ENCODE results near the gene TMEM98. TPM values are rescaled to one million over a fixed set of nuclear protein-coding genes. Genes with fewer than 3 reads are reported as not detected.

The TMEM98 gene
- polyA plus RNA-seq (2013): 23.4 and 24.2 TPM in 2 replicates

DNA sequence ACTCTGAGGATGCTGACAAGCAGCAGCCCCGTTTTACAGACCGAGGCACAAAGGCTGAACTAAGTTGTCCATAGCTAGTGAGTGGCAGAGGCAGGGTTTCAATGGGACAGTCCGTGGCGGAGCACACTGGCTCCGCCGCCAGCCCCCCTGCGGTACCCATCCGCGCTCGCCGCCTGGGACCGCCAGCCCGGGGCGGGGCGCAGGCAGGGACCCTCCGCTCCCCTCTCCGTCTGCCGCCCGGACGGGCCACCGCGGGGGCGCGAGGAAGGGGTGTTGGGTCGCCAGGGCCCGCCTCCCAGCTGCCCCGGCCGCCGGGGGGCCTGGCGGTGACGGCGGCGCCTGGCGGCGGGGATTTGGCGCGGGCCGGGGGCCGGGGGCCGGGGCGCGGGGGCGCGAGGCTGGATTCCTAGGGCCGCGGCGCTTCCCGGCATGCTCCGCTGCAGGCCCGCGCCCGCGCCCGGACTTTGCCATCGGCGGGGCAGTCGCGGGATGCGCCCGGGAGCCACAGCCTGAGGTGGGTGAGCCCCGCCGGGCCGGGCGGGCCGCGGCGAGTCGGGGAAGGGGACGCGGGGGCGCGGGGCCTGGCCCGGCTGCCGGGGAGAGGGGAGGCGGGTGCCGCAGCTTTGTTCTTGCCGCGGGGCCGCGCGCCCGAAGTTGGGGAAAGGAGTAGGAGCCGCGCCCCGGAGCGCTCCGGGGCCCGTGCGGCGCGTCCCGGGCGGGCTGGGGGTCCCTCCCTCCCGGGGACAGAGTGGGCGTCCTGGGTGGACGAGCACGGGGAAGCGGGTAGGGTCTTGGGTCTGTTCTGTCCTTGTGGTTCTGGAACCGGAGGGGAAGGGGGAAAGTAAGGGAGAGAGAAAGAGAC is at the start of gene TMEM98:
Gene TMEM98, plus strand, starts transcription at position 430 of the 862 bp plus-strand sequence. CDS start 3,376 bp downstream, outside the sequence.
- Histone ChIP-seq H3K18ac (ENCODE audit: low read length) (peak within 1 kb of the TSS; percentile 81), H3K79me2 (ENCODE audit: control insufficient read depth, insufficient read depth, low read length, poor library complexity) (peaks cover 3% of the 10 kb centered on the region), H2AFZ (ENCODE audit: insufficient read depth, low read length, poor library complexity) (peak within 1 kb of the TSS; percentile 62), H3K9me3 (ENCODE audit: insufficient read depth, low read depth, low read length) (no peaks in the 10 kb centered on the region), H4K91ac (ENCODE audit: low read depth, low read length) (peak within 1 kb of the TSS; percentile 80), H3K14ac (ENCODE audit: low read length) (peak within 1 kb of the TSS; percentile 88), H4K8ac (ENCODE audit: low read depth, low read length) (peak within 1 kb of the TSS; percentile 95), H3K4me2 (ENCODE audit: low read length) (peak within 1 kb of the TSS; percentile 72), H3K79me1 (ENCODE audit: low read length) (peaks cover 6% of the 10 kb centered on the region), H2AK5ac (ENCODE audit: low read length) (peak within 1 kb of the TSS; percentile 38), H3K27ac (ENCODE audit: low read depth, low read length) (no peak within 1 kb of the TSS), H2BK5ac (ENCODE audit: low read depth, low read length, poor library complexity) (peak within 1 kb of the TSS; percentile 38), H3K9ac (ENCODE audit: low read length) (peak within 1 kb of the TSS; percentile 11), H3K4ac (ENCODE audit: low read depth, low read length) (peak within 1 kb of the TSS; percentile 69), H2BK120ac (ENCODE audit: insufficient read depth, low read length, poor library complexity) (peak within 1 kb of the TSS; percentile 77), H3K23ac (ENCODE audit: low read length) (peak within 1 kb of the TSS; percentile 11), H3K4me1 (ENCODE audit: control insufficient read depth in 1 of 2, insufficient read depth in 2 of 2, low read length in 2 of 2) (peaks cover 3 to 13% of the 10 kb centered on the region in 2 experiments), H3K27me3 (ENCODE audit: insufficient read depth, low read length) (no peaks in the 10 kb centered on the region), H3K4me3 (ENCODE audit: low read depth, low read length) (peak within 1 kb of the TSS; percentile 78), H3K36me3 (ENCODE audit: control insufficient read depth in 1 of 2, insufficient read depth in 2 of 2, low read length in 2 of 2) (peaks cover 2 to 6% of the 10 kb centered on the region in 2 experiments), H4K12ac (ENCODE audit: low read depth, low read length) (peak within 1 kb of the TSS; percentile 98), H2BK12ac (ENCODE audit: low read length) (peak within 1 kb of the TSS; percentile 21)
- DNase-seq: no peak
- no CpG with 5 or more reads among the region's 99 CpGs for WGBS (ENCODE audit: extremely low coverage, insufficient coverage, insufficient read length)

DNA sequence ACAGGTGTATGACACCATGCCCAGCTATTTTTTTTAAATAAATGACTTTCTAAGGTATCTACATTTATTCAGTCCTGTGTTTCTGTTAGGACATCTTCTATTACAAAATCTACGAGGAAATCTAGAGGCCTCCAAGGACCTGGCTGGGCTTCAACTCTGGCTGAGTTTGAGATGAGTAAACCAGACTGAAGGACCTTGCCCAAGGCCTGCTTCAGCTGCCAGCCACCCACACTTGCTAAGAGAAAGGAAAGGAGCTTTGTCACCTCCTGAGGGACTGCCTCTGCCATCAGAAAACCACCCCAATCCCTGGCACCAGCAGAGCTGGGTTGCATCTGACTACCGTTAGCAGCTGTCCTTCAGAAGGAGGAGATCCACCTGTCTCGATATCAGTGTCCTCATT is 49.7 kb upstream of the TMEM98 start:
- Histone ChIP-seq H3K4me2 (ENCODE audit: low read length) (no peak overlapping the region), H3K36me3 (ENCODE audit: control insufficient read depth in 1 of 2, insufficient read depth in 2 of 2, low read length in 2 of 2) (peaks cover 0 to 1% of the 10 kb centered on the region in 2 experiments), H3K4me3 (ENCODE audit: low read depth, low read length) (no peak overlapping the region), H3K18ac (ENCODE audit: low read length) (no peak overlapping the region), H2AK5ac (ENCODE audit: low read length) (no peak overlapping the region), H2BK12ac (ENCODE audit: low read length) (no peak overlapping the region), H3K4ac (ENCODE audit: low read depth, low read length) (no peak overlapping the region), H4K8ac (ENCODE audit: low read depth, low read length) (no peak overlapping the region), H3K27me3 (ENCODE audit: insufficient read depth, low read length) (no peaks in the 10 kb centered on the region), H2BK120ac (ENCODE audit: insufficient read depth, low read length, poor library complexity) (no peak overlapping the region), H3K9me3 (ENCODE audit: insufficient read depth, low read depth, low read length) (no peaks in the 10 kb centered on the region), H3K14ac (ENCODE audit: low read length) (no peak overlapping the region), H3K79me1 (ENCODE audit: low read length) (peaks cover 6% of the 10 kb centered on the region), H3K23ac (ENCODE audit: low read length) (no peak overlapping the region), H4K91ac (ENCODE audit: low read depth, low read length) (no peak overlapping the region), H2BK5ac (ENCODE audit: low read depth, low read length, poor library complexity) (no peak overlapping the region), H3K9ac (ENCODE audit: low read length) (no peak overlapping the region), H3K4me1 (ENCODE audit: control insufficient read depth in 1 of 2, insufficient read depth in 2 of 2, low read length in 2 of 2) (peaks cover 0 to 8% of the 10 kb centered on the region in 2 experiments), H2AFZ (ENCODE audit: insufficient read depth, low read length, poor library complexity) (no peak overlapping the region), H4K12ac (ENCODE audit: low read depth, low read length) (no peak overlapping the region), H3K79me2 (ENCODE audit: control insufficient read depth, insufficient read depth, low read length, poor library complexity) (peaks cover 4% of the 10 kb centered on the region), H3K27ac (ENCODE audit: low read depth, low read length) (no peak overlapping the region)
- WGBS (ENCODE audit: extremely low coverage, insufficient coverage, insufficient read length): no CpG with 5 or more reads among the region's 3 CpGs
- no peak for DNase-seq

- Histone ChIP-seq H2BK5ac (ENCODE audit: low read depth, low read length, poor library complexity) (no peak overlapping the region), H3K27me3 (ENCODE audit: insufficient read depth, low read length) (no peaks in the 10 kb centered on the region), H3K4me3 (ENCODE audit: low read depth, low read length) (no peak overlapping the region), H4K8ac (ENCODE audit: low read depth, low read length) (no peak overlapping the region), H3K14ac (ENCODE audit: low read length) (no peak overlapping the region), H3K4me1 (ENCODE audit: control insufficient read depth in 1 of 2, insufficient read depth in 2 of 2, low read length in 2 of 2) (peaks cover 0 to 3% of the 10 kb centered on the region in 2 experiments), H3K79me2 (ENCODE audit: control insufficient read depth, insufficient read depth, low read length, poor library complexity) (peaks cover 4% of the 10 kb centered on the region), H3K4me2 (ENCODE audit: low read length) (no peak overlapping the region), H3K23ac (ENCODE audit: low read length) (no peak overlapping the region), H2BK12ac (ENCODE audit: low read length) (no peak overlapping the region), H3K36me3 (ENCODE audit: control insufficient read depth in 1 of 2, insufficient read depth in 2 of 2, low read length in 2 of 2) (no peaks in the 10 kb centered on the region), H2AK5ac (ENCODE audit: low read length) (no peak overlapping the region), H3K18ac (ENCODE audit: low read length) (no peak overlapping the region), H3K79me1 (ENCODE audit: low read length) (peaks cover 6% of the 10 kb centered on the region), H3K4ac (ENCODE audit: low read depth, low read length) (no peak overlapping the region), H4K91ac (ENCODE audit: low read depth, low read length) (no peak overlapping the region), H4K12ac (ENCODE audit: low read depth, low read length) (no peak overlapping the region), H3K27ac (ENCODE audit: low read depth, low read length) (no peak overlapping the region), H3K9me3 (ENCODE audit: insufficient read depth, low read depth, low read length) (no peaks in the 10 kb centered on the region), H2BK120ac (ENCODE audit: insufficient read depth, low read length, poor library complexity) (no peak overlapping the region), H2AFZ (ENCODE audit: insufficient read depth, low read length, poor library complexity) (no peak overlapping the region), H3K9ac (ENCODE audit: low read length) (no peak overlapping the region)
- no CpG with 5 or more reads among the region's 1 CpG for WGBS (ENCODE audit: extremely low coverage, insufficient coverage, insufficient read length)
- DNase-seq: no peak
These were observed 48.8 kb upstream of the TMEM98 start for GRCh38 chr17:32879134-32879533.

DNA sequence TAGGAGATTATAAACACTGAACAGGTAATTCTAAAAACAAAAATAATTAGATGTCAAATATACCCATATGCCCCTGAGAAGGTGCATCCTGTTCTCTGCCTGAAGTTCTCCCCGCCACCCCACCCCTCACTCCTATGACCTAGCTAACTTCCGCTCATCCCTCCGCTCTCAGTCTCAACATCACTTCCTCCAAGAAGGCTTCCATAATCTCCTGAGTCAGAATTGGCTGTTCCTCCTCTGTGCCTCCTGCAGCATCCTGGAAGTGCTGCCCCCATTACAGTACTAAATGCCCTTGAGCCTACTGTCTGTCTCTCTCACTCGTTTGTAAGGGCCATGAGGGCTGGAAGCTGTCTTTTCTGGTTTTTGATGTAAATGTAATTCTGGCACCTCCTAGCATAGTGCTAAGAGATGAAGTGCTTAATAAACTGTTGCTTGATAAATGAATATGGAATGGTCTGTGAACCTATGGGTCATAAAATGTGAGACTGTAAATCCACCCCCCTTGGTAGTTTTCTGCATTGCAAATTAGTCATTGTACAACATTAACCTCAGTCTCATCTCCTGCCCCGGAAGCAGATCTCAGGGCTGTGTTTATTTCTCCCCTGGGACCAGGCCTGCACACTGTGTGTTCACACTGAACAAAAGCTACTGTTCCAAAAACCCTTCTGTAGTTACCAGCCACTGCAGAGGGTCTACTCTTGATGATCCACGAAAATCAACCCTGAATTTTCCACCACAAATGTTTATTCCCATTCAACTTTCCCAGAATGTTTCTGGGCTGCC is 47.1 kb upstream of the TMEM98 start:
- H3K4me1 ChIP-seq (ENCODE audit: control insufficient read depth in 1 of 2, insufficient read depth in 2 of 2, low read length in 2 of 2): peaks cover 0 to 3% of the 10 kb centered on the region in 2 experiments
- H4K8ac ChIP-seq (ENCODE audit: low read depth, low read length): no peak overlapping the region
- peaks cover 6% of the 10 kb centered on the region for H3K79me1 ChIP-seq (ENCODE audit: low read length)
- no peak overlapping the region for H4K91ac ChIP-seq (ENCODE audit: low read depth, low read length)
- H3K36me3 ChIP-seq (ENCODE audit: control insufficient read depth in 1 of 2, insufficient read depth in 2 of 2, low read length in 2 of 2): no peaks in the 10 kb centered on the region
- H3K79me2 ChIP-seq (ENCODE audit: control insufficient read depth, insufficient read depth, low read length, poor library complexity): peaks cover 4% of the 10 kb centered on the region
- H3K4me2 ChIP-seq (ENCODE audit: low read length): no peak overlapping the region
- no peak overlapping the region for H2BK12ac ChIP-seq (ENCODE audit: low read length)
- no peak overlapping the region for H3K4ac ChIP-seq (ENCODE audit: low read depth, low read length)
- H2BK120ac ChIP-seq (ENCODE audit: insufficient read depth, low read length, poor library complexity): no peak overlapping the region
- H3K18ac ChIP-seq (ENCODE audit: low read length): no peak overlapping the region
- no peak overlapping the region for H2AK5ac ChIP-seq (ENCODE audit: low read length)
- no peak overlapping the region for H3K9ac ChIP-seq (ENCODE audit: low read length)
- H3K27ac ChIP-seq (ENCODE audit: low read depth, low read length): no peak overlapping the region
- no peak overlapping the region for H2AFZ ChIP-seq (ENCODE audit: insufficient read depth, low read length, poor library complexity)
- no peak overlapping the region for H3K23ac ChIP-seq (ENCODE audit: low read length)
- no CpG with 5 or more reads among the region's 6 CpGs for WGBS (ENCODE audit: extremely low coverage, insufficient coverage, insufficient read length)
- H2BK5ac ChIP-seq (ENCODE audit: low read depth, low read length, poor library complexity): no peak overlapping the region
- no peaks in the 10 kb centered on the region for H3K27me3 ChIP-seq (ENCODE audit: insufficient read depth, low read length)
- DNase-seq: no peak
- no peak overlapping the region for H4K12ac ChIP-seq (ENCODE audit: low read depth, low read length)
- no peak overlapping the region for H3K14ac ChIP-seq (ENCODE audit: low read length)
- H3K9me3 ChIP-seq (ENCODE audit: insufficient read depth, low read depth, low read length): no peaks in the 10 kb centered on the region
- no peak overlapping the region for H3K4me3 ChIP-seq (ENCODE audit: low read depth, low read length)
